HCT116 (cell line): Measurements from ENCODE around the gene MINDY4.

ENCODE experiments used
- CEBPB ChIP-seq: IDR thresholded peaks from 2 replicates; pipeline ENCODE4 v1.6.1; 2012; ENCODE audit warnings: low read depth
- CTCF ChIP-seq, 3 experiments: fragments of 200-600 bp in 1 of 3; sonication (generic) in 1 of 3; IDR thresholded peaks in 2 of 3; conservative IDR thresholded peaks in 1 of 3; 2 replicates each; pipeline ENCODE4 v1.5.1; 2012 to 2017; ENCODE audit warnings: low read depth in 2 of 3, low read length in 2 of 3, antibody characterized with exemption in 1 of 3, borderline replicate concordance in 1 of 3, control low read depth in 1 of 3, mild to moderate bottlenecking in 1 of 3, mixed read lengths in 1 of 3, mixed run types in 1 of 3, moderate library complexity in 1 of 3; ENCODE audit not compliant: insufficient read depth in 1 of 3
- JUND ChIP-seq: IDR thresholded peaks from 2 replicates; pipeline ENCODE4 v1.6.1; 2012
- POLR2A ChIP-seq: IDR thresholded peaks from 2 replicates; pipeline ENCODE4 v1.7.0; 2011; ENCODE audit warnings: borderline replicate concordance; ENCODE audit not compliant: insufficient read depth, insufficient read length; ENCODE audit errors: extremely low read depth
- POLR2AphosphoS5 ChIP-seq: IDR thresholded peaks from 2 replicates; pipeline ENCODE4 v1.6.1; 2011; ENCODE audit warnings: mild to moderate bottlenecking, low read depth, low read length, moderate library complexity
- REST ChIP-seq: IDR thresholded peaks from 2 replicates; pipeline ENCODE4 v1.6.1; 2012; ENCODE audit warnings: low read depth
- TCF7L2 ChIP-seq: IDR thresholded peaks from 2 replicates; pipeline ENCODE4 v1.7.0; 2011; ENCODE audit warnings: borderline replicate concordance, inconsistent platforms; ENCODE audit not compliant: insufficient read depth, insufficient read length; ENCODE audit errors: extremely low read depth
- ZFX ChIP-seq: fragments of 450-650 bp; IDR thresholded peaks from 2 replicates; pipeline ENCODE4 v1.6.1; 2017
- ZNF274 ChIP-seq: fragments of 200-500 bp; sonication (Bioruptor generic); IDR thresholded peaks from 2 replicates; pipeline ENCODE4 v1.6.1; 2014; ENCODE audit warnings: mild to moderate bottlenecking, low read depth, low read length, inconsistent platforms

GRCh38 chr7:30816645-30817370 is 45.6 kb downstream of the MINDY4 start:
- TF ChIP-seq POLR2A (no peak), CTCF (IDR thresholded peaks at IDR 0.05 in 2 of 3, conservative IDR thresholded peaks at IDR 0.05 in 1 of 3; ENCODE audit: borderline replicate concordance in 1 of 3, insufficient read depth in 1 of 3, low read depth in 2 of 3, low read length in 2 of 3) (no peak), ZFX (no peak), POLR2AphosphoS5 (no peak), TCF7L2 (no peak), REST (no peak), ZNF274 (no peak), CEBPB (no peak), JUND (no peak)
